Suprapubic skin (tissue), 3 donors: ENCODE results near the gene GPR75.

Source experiments
- CTCF ChIP-seq, 2 donors: fragments of 200-600 bp in 1 of 2; fragments of 450-650 bp in 1 of 2; sonication (generic) in 1 of 2; IDR thresholded peaks; one replicate each; pipeline ENCODE4 v1.5.1; 2016 to 2019; ENCODE audit warnings: antibody characterized with exemption in 2 of 2, mild to moderate bottlenecking in 1 of 2, moderate library complexity in 1 of 2
- EP300 ChIP-seq: sonication (generic); formaldehyde crosslinking; IDR thresholded peaks from one replicate; pipeline ENCODE4 v1.6.1; 2017; ENCODE audit warnings: antibody characterized with exemption
- POLR2A ChIP-seq, 2 donors: fragments of 450-650 bp; IDR thresholded peaks; one replicate each; pipeline ENCODE4 v1.6.1; 2017; ENCODE audit warnings: antibody characterized with exemption in 2 of 2, mild to moderate bottlenecking in 2 of 2, moderate library complexity in 2 of 2

- TF ChIP-seq CTCF (IDR thresholded peaks at IDR 0.05), result no peak
- no peak for TF ChIP-seq EP300
- no peak for TF ChIP-seq POLR2A (IDR thresholded peaks at IDR 0.05)
These were observed 37.1 kb upstream of the GPR75 start for GRCh38 chr2:53896864-53897263.
